Uterus (tissue), 2 donors: ENCODE data around the gene TF.

Source experiments
- POLR2A ChIP-seq, 2 donors: fragments of 450-650 bp; IDR thresholded peaks; one replicate each; pipeline ENCODE4 v1.6.1; 2016; ENCODE audit warnings: antibody characterized with exemption in 2 of 2, mild to moderate bottlenecking in 1 of 2, moderate library complexity in 1 of 2
- TF ChIP-seq, protein P1 (sequence below), 4 experiments: fragments of 200-600 bp in 2 of 4; fragments of 450-650 bp in 2 of 4; sonication (generic) in 2 of 4; IDR thresholded peaks; one replicate each; pipeline ENCODE4 v1.5.1; 2016 to 2019; ENCODE audit warnings: antibody characterized with exemption in 4 of 4, mild to moderate bottlenecking in 2 of 4, moderate library complexity in 1 of 4

DNA sequence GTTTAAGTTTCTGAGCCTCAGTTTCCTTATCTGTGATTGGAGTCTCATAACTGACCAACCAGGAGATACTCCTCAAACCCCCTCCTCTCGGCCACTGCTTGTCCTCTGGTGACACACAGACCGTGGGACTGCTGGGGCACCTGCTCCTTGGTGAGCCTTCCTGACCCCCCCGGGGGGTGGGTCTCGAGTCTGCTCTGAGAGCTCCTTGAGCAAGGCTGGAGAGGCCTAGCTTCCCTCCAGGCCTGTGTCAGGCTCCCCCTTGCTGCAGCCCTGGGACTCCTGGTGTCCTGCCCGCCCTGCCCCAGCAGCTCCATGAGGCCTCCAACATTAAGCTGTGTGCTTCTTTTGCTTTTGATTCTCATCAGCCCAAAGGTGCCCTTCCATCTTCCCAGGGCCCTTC, 87.1 kb downstream of the TF start:
- TF ChIP-seq, protein P1, sequence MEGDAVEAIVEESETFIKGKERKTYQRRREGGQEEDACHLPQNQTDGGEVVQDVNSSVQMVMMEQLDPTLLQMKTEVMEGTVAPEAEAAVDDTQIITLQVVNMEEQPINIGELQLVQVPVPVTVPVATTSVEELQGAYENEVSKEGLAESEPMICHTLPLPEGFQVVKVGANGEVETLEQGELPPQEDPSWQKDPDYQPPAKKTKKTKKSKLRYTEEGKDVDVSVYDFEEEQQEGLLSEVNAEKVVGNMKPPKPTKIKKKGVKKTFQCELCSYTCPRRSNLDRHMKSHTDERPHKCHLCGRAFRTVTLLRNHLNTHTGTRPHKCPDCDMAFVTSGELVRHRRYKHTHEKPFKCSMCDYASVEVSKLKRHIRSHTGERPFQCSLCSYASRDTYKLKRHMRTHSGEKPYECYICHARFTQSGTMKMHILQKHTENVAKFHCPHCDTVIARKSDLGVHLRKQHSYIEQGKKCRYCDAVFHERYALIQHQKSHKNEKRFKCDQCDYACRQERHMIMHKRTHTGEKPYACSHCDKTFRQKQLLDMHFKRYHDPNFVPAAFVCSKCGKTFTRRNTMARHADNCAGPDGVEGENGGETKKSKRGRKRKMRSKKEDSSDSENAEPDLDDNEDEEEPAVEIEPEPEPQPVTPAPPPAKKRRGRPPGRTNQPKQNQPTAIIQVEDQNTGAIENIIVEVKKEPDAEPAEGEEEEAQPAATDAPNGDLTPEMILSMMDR (IDR thresholded peaks at IDR 0.05), result no peak
- no peak for TF ChIP-seq POLR2A (IDR thresholded peaks at IDR 0.05)
